ENCODE measurements around the gene CLCN7. TPM values are rescaled to one million over a fixed set of nuclear protein-coding genes. Genes with fewer than 3 reads are reported as not detected.

CLCN7 gene
- total and polyA plus RNA-seq, 9 of the 15 experiments (the other 6 are each of a cell fraction or from before 2014, with no cell fraction given) = 0.06 to 126 (median 18.7) TPM

DNA sequence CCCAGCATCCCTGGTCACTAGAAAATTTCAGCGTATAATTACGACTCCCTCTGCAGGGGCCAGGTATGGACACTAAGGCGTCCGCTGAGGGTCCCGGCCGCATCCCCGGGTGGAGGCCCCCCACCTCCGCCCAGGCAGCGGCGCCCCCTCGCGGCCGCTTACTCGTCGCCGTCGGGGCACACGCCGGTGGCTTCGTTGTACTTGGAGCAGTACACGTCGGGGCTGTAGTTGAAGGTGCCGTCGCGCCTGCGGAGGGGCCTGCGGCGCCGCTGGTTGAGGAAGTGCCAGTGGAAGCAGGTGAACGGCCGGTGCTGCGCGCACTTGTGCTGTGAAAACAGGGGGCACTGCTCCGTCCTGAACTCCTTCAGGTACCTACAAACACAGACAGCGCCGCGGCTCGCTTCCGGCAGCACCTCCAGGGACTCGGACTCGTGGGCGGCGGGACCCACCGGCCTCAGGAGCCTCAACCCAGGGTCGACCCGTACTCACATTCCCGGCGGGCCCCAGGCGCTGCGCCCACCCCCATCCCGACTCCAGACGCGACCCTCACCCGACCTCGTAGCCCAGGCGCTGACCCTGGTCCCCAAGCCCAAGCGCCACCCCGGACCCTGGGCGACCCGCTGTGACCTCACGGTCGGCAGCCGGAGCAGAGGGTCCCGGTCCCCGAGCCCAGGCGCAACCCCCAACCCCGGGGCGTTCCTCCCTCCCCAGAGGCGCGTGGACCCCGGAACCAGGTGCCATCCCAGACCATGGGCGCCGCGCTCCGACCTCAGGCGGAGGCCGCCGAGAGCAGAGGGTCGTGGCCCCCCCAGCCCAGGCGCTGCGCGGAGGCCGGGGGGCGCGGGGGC lies 60.9 kb downstream of the CLCN7 start (continued):
- TF ChIP-seq, protein P1, sequence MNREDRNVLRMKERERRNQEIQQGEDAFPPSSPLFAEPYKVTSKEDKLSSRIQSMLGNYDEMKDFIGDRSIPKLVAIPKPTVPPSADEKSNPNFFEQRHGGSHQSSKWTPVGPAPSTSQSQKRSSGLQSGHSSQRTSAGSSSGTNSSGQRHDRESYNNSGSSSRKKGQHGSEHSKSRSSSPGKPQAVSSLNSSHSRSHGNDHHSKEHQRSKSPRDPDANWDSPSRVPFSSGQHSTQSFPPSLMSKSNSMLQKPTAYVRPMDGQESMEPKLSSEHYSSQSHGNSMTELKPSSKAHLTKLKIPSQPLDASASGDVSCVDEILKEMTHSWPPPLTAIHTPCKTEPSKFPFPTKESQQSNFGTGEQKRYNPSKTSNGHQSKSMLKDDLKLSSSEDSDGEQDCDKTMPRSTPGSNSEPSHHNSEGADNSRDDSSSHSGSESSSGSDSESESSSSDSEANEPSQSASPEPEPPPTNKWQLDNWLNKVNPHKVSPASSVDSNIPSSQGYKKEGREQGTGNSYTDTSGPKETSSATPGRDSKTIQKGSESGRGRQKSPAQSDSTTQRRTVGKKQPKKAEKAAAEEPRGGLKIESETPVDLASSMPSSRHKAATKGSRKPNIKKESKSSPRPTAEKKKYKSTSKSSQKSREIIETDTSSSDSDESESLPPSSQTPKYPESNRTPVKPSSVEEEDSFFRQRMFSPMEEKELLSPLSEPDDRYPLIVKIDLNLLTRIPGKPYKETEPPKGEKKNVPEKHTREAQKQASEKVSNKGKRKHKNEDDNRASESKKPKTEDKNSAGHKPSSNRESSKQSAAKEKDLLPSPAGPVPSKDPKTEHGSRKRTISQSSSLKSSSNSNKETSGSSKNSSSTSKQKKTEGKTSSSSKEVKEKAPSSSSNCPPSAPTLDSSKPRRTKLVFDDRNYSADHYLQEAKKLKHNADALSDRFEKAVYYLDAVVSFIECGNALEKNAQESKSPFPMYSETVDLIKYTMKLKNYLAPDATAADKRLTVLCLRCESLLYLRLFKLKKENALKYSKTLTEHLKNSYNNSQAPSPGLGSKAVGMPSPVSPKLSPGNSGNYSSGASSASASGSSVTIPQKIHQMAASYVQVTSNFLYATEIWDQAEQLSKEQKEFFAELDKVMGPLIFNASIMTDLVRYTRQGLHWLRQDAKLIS (CRISPR knock-in tag; IDR thresholded peaks at IDR 0.05) = peak; percentile 77
- TF ChIP-seq PYGO2 (tag; IDR thresholded peaks at IDR 0.05) (no peak), ATF1 (CRISPR knock-in tag; IDR thresholded peaks at IDR 0.05) (no peak), ATF1 (tag; IDR thresholded peaks at IDR 0.05) (peak; percentile 31), ATF7 (IDR thresholded peaks at IDR 0.05) (peak; percentile 40; the same call in 1 of the 2 replicates), SMC3 (conservative IDR thresholded peaks at IDR 0.05; ENCODE audit: insufficient read depth, low read depth, low read length) (0 out of 2 replicates have a peak, but pooled peaks have one; percentile 21), NFYB (IDR thresholded peaks at IDR 0.05; ENCODE audit: extremely low read depth, insufficient read length) (no peak), RBFOX2 (IDR thresholded peaks at IDR 0.05; ENCODE audit: low read depth, low read length) (peak; percentile 67), SREBF1 (IDR thresholded peaks at IDR 0.05; ENCODE audit: borderline replicate concordance, low read depth, low read length) (no peak), GTF2F1 (IDR thresholded peaks at IDR 0.05; ENCODE audit: low read depth, low read length) (no peak), RBBP5 (IDR thresholded peaks at IDR 0.05; ENCODE audit: borderline replicate concordance, insufficient read depth, low read length, poor library complexity, severe bottlenecking) (no peak), MTA3 (IDR thresholded peaks at IDR 0.05; ENCODE audit: borderline replicate concordance) (peak; percentile 52; the same call in 1 of the 2 replicates), BCOR (IDR thresholded peaks at IDR 0.05) (0 out of 2 replicates have a peak, but pooled peaks have one; percentile 8), HNRNPUL1 (IDR thresholded peaks at IDR 0.05; ENCODE audit: low read length) (no peak)
- TF ChIP-seq, protein P2, sequence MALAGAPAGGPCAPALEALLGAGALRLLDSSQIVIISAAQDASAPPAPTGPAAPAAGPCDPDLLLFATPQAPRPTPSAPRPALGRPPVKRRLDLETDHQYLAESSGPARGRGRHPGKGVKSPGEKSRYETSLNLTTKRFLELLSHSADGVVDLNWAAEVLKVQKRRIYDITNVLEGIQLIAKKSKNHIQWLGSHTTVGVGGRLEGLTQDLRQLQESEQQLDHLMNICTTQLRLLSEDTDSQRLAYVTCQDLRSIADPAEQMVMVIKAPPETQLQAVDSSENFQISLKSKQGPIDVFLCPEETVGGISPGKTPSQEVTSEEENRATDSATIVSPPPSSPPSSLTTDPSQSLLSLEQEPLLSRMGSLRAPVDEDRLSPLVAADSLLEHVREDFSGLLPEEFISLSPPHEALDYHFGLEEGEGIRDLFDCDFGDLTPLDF (CRISPR knock-in tag; IDR thresholded peaks at IDR 0.05) = peak; percentile 13; the same call in 1 of the 2 replicates
- TF ChIP-seq, protein P3, sequence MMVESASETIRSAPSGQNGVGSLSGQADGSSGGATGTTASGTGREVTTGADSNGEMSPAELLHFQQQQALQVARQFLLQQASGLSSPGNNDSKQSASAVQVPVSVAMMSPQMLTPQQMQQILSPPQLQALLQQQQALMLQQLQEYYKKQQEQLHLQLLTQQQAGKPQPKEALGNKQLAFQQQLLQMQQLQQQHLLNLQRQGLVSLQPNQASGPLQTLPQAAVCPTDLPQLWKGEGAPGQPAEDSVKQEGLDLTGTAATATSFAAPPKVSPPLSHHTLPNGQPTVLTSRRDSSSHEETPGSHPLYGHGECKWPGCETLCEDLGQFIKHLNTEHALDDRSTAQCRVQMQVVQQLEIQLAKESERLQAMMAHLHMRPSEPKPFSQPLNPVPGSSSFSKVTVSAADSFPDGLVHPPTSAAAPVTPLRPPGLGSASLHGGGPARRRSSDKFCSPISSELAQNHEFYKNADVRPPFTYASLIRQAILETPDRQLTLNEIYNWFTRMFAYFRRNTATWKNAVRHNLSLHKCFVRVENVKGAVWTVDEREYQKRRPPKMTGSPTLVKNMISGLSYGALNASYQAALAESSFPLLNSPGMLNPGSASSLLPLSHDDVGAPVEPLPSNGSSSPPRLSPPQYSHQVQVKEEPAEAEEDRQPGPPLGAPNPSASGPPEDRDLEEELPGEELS (CRISPR knock-in tag; IDR thresholded peaks at IDR 0.05; ENCODE audit: borderline replicate concordance) = 0 out of 2 replicates have a peak, but pooled peaks have one; percentile 66
- TF ChIP-seq, protein P4, sequence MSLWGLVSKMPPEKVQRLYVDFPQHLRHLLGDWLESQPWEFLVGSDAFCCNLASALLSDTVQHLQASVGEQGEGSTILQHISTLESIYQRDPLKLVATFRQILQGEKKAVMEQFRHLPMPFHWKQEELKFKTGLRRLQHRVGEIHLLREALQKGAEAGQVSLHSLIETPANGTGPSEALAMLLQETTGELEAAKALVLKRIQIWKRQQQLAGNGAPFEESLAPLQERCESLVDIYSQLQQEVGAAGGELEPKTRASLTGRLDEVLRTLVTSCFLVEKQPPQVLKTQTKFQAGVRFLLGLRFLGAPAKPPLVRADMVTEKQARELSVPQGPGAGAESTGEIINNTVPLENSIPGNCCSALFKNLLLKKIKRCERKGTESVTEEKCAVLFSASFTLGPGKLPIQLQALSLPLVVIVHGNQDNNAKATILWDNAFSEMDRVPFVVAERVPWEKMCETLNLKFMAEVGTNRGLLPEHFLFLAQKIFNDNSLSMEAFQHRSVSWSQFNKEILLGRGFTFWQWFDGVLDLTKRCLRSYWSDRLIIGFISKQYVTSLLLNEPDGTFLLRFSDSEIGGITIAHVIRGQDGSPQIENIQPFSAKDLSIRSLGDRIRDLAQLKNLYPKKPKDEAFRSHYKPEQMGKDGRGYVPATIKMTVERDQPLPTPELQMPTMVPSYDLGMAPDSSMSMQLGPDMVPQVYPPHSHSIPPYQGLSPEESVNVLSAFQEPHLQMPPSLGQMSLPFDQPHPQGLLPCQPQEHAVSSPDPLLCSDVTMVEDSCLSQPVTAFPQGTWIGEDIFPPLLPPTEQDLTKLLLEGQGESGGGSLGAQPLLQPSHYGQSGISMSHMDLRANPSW (CRISPR knock-in tag; IDR thresholded peaks at IDR 0.05) = no peak

Measured in K562 (cell line).